ENCODE data around the gene CEP350. TPM values are rescaled to one million over a fixed set of nuclear protein-coding genes. Genes with fewer than 3 reads are reported as not detected.

The CEP350 gene
- total RNA-seq, 1 donor from 2014 or later: 60.8 TPM

- intact Hi-C loops (cut with micrococcal nuclease): no loop called here
These were observed 14.7 kb upstream of the CEP350 start for GRCh38 chr1:179939941-179940340.

GRCh38 chr1:179941454-179941853 is 13.2 kb upstream of the CEP350 start:
- Mint-ChIP-seq H3K27me3 (no peaks in the 10 kb centered on the region), H3K27ac (no peak overlapping the region), H3K36me3 (ENCODE audit: low read depth) (no peaks in the 10 kb centered on the region), H3K4me1 (no peaks in the 10 kb centered on the region), H3K4me3 (no peak overlapping the region), H3K9me3 (no peaks in the 10 kb centered on the region)
- ATAC-seq (ENCODE audit: low read depth) (no peak), DNase-seq (no peak)
- CTCF ChIA-PET: no interaction called here
- TF ChIP-seq, protein P1, sequence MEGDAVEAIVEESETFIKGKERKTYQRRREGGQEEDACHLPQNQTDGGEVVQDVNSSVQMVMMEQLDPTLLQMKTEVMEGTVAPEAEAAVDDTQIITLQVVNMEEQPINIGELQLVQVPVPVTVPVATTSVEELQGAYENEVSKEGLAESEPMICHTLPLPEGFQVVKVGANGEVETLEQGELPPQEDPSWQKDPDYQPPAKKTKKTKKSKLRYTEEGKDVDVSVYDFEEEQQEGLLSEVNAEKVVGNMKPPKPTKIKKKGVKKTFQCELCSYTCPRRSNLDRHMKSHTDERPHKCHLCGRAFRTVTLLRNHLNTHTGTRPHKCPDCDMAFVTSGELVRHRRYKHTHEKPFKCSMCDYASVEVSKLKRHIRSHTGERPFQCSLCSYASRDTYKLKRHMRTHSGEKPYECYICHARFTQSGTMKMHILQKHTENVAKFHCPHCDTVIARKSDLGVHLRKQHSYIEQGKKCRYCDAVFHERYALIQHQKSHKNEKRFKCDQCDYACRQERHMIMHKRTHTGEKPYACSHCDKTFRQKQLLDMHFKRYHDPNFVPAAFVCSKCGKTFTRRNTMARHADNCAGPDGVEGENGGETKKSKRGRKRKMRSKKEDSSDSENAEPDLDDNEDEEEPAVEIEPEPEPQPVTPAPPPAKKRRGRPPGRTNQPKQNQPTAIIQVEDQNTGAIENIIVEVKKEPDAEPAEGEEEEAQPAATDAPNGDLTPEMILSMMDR (IDR thresholded peaks at IDR 0.05): no peak
- intact Hi-C loops (cut with micrococcal nuclease): no loop called here
- POLR2A ChIA-PET: no interaction called here

More at GRCh38 chr1:179939941-179940340, 14.7 kb upstream of the CEP350 start:
- no peak overlapping the region for H3K27ac Mint-ChIP-seq
- ATAC-seq (ENCODE audit: low read depth) (no peak), DNase-seq (no peak)
- ChIA-PET CTCF (no interaction called here), POLR2A (interaction anchor here (1.1 kb wide), 1 partner anchor 12 kb away, joined by 3 read pairs; no protein-coding TSS in a partner anchor)
- no peaks in the 10 kb centered on the region for H3K27me3 Mint-ChIP-seq
- H3K9me3 Mint-ChIP-seq: no peaks in the 10 kb centered on the region
- H3K36me3 Mint-ChIP-seq (ENCODE audit: low read depth): no peaks in the 10 kb centered on the region
- no peaks in the 10 kb centered on the region for H3K4me1 Mint-ChIP-seq
- H3K4me3 Mint-ChIP-seq: no peak overlapping the region
- TF ChIP-seq, protein P1 (IDR thresholded peaks at IDR 0.05): no peak

GRCh38 chr1:179950651-179951050 is 4.0 kb upstream of the CEP350 start:
- DNase-seq: no peak
- intact Hi-C loops (cut with micrococcal nuclease): loop anchor here (5.0 to 10.0 kb wide), 6 partner anchors 33 to 1184 kb away; partner anchors contain the start of genes AXDND1, SOAT1, STX6 and XPR1
- Mint-ChIP-seq H3K9me3 (no peaks in the 10 kb centered on the region), H3K36me3 (ENCODE audit: low read depth) (no peaks in the 10 kb centered on the region), H3K27ac (no peak overlapping the region), H3K27me3 (no peaks in the 10 kb centered on the region), H3K4me1 (peaks cover 36% of the 10 kb centered on the region), H3K4me3 (no peak overlapping the region)
- ChIA-PET POLR2A (interaction anchor here (1.0 to 5.6 kb wide), 3 partner anchors 26 to 68 kb away, joined by 3 to 95 read pairs (median 4); partner anchors contain the start of gene TOR1AIP1), CTCF (interaction anchor here (1.3 kb wide), 1 partner anchor 67 kb away, joined by 4 read pairs; no protein-coding TSS in a partner anchor)
- TF ChIP-seq, protein P1 (IDR thresholded peaks at IDR 0.05): no peak
- no peak for ATAC-seq (ENCODE audit: low read depth)

GRCh38 chr1:179951383-179952144 is 3.0 kb upstream of the CEP350 start:
- Mint-ChIP-seq H3K27me3 (no peaks in the 10 kb centered on the region), H3K4me3 (peak overlapping the region; percentile 73), H3K27ac (peak overlapping the region; percentile 90), H3K4me1 (peaks cover 45% of the 10 kb centered on the region), H3K9me3 (no peaks in the 10 kb centered on the region), H3K36me3 (ENCODE audit: low read depth) (no peaks in the 10 kb centered on the region)
- ChIA-PET CTCF (interaction anchor here (0.8 to 1.3 kb wide), 2 partner anchors 68 to 84 kb away, joined by 3 to 4 read pairs; no protein-coding TSS in a partner anchor), POLR2A (interaction anchor here (0.6 to 5.6 kb wide), 6 partner anchors 12 to 69 kb away, joined by 3 to 95 read pairs (median 4); partner anchors contain the start of gene TOR1AIP1)
- TF ChIP-seq, protein P1 (IDR thresholded peaks at IDR 0.05): no peak
- ATAC-seq (ENCODE audit: low read depth): no peak
- DNase-seq: no peak
- intact Hi-C loops (cut with micrococcal nuclease): loop anchor here (5.0 to 10.0 kb wide), 6 partner anchors 34 to 1183 kb away; partner anchors contain the start of genes AXDND1, SOAT1, STX6 and XPR1

DNA sequence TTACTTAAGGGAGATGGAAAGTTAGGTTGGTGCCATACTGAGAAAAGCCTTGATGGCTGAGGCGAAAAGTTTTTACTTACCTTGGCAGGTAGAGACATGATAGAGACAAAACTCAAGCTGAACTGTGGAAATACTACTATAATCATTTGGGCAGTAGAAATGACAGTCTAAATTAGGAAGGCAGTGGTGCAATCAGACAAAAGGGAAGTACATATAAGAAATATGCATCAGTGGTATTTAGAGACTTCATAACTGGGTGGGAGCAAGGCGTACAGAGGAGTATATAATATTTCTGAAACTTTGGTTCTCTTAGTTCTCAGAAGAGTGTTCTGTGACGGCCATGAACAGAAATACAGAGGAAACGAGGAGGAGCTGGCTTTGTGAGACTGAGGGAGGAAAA is 2.4 kb upstream of the CEP350 start:
- TF ChIP-seq, protein P1 (IDR thresholded peaks at IDR 0.05): no peak
- DNase-seq: no peak
- H3K27me3 Mint-ChIP-seq: no peaks in the 10 kb centered on the region
- peak overlapping the region; percentile 90 for H3K27ac Mint-ChIP-seq
- no peak for ATAC-seq (ENCODE audit: low read depth)
- H3K9me3 Mint-ChIP-seq: no peaks in the 10 kb centered on the region
- POLR2A ChIA-PET: interaction anchor here (0.5 to 5.6 kb wide), 4 partner anchors 13 to 69 kb away, joined by 3 to 95 read pairs (median 6); partner anchors contain the start of gene TOR1AIP1
- intact Hi-C loops (cut with micrococcal nuclease): loop anchor here (5.0 to 10.0 kb wide), 6 partner anchors 35 to 1183 kb away; partner anchors contain the start of genes AXDND1, SOAT1, STX6 and XPR1
- H3K36me3 Mint-ChIP-seq (ENCODE audit: low read depth): no peaks in the 10 kb centered on the region
- peak overlapping the region; percentile 73 for H3K4me3 Mint-ChIP-seq
- CTCF ChIA-PET: interaction anchor here (2.5 kb wide), 1 partner anchor 85 kb away, joined by 7 read pairs; no protein-coding TSS in a partner anchor
- H3K4me1 Mint-ChIP-seq: peaks cover 50% of the 10 kb centered on the region
